GM12873 (cell line): ENCODE data around the gene EYS.
A peak's percentile ranks its signal among the peaks of the same experiment; 100 is the strongest.

Source experiments
- CTCF ChIP-seq: IDR thresholded peaks from 2 replicates; pipeline ENCODE4 v1.5.1; 2012; ENCODE audit warnings: low read depth, mild to moderate bottlenecking, moderate library complexity, low read length, control low read depth; ENCODE audit not compliant: insufficient read depth; ENCODE audit errors: missing control alignments

The EYS gene

GRCh38 chr6:64516393-64516792 is 1190.6 kb downstream of the EYS start:
- TF ChIP-seq CTCF, result no peak

- TF ChIP-seq CTCF, result no peak
Measured at GRCh38 chr6:64507661-64508060, 1199.4 kb downstream of the EYS start.

GRCh38 chr6:64505312-64505711 is 1201.7 kb downstream of the EYS start:
- peak; percentile 72 for TF ChIP-seq CTCF

- no peak for TF ChIP-seq CTCF
Measured at GRCh38 chr6:64504503-64504902, 1202.5 kb downstream of the EYS start.

- no peak for TF ChIP-seq CTCF
Measured at GRCh38 chr6:64502801-64503200, 1204.2 kb downstream of the EYS start.

GRCh38 chr6:64497634-64498033 is 1209.4 kb downstream of the EYS start:
- TF ChIP-seq CTCF, result no peak

- TF ChIP-seq CTCF, result no peak
Measured at GRCh38 chr6:64489763-64490162, 1217.3 kb downstream of the EYS start.
